Panc1 (cell line): ENCODE results near the gene ARPC4.
"Not testable (repeated sequence)": the region's sequence is repeated elsewhere in the genome, so short reads cannot be mapped to it uniquely, and the experiment has no call there.

Source experiments
- POLR2AphosphoS5 ChIP-seq: IDR thresholded peaks from 2 replicates; pipeline ENCODE4 v1.6.1; 2012; ENCODE audit warnings: mild to moderate bottlenecking, low read depth, low read length, moderate library complexity
- TF ChIP-seq, protein P1 (sequence below), 2 experiments: IDR thresholded peaks; 2 replicates each; pipeline ENCODE4 v1.6.1; 2011 to 2012; ENCODE audit warnings: low read depth in 2 of 2, control low read depth in 1 of 2, low read length in 1 of 2, mild to moderate bottlenecking in 1 of 2, moderate library complexity in 1 of 2; ENCODE audit not compliant: insufficient read depth in 1 of 2
- TF ChIP-seq, protein P2 (sequence below): fragments of 450-650 bp; IDR thresholded peaks from 2 replicates; pipeline ENCODE4 v1.5.1; 2017; ENCODE audit warnings: mild to moderate bottlenecking

DNA sequence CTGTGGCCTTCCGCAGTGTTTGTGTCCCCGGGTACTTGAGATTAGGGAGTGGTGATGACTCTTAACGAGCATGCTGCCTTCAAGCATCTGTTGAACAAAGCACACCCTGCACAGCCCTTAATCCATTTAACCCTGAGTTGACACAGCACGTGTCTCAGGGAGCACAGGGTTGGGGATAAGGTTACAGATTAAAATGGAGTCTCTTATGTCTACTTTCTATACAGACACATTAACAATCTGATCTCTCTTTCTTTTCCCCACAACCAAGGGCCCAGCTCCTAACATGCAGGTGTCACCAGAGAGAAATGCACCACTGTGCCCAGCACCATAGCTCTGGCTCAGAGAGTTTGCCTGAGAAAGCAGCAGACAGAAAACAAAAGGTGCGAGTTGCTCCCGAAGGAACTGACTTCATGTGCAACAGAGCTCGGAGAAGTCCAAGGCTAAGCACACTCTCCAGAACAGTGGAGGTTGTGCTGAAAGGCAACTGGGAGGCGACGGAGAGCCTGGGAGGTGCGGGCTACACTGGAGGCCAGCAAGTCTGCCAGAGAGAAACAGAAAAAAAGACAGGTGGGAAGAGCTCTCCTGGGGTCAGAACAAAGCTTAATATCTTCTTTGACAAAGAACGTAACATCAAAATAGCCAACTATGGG lies 61.5 kb downstream of the ARPC4 start:
- TF ChIP-seq, protein P1, sequence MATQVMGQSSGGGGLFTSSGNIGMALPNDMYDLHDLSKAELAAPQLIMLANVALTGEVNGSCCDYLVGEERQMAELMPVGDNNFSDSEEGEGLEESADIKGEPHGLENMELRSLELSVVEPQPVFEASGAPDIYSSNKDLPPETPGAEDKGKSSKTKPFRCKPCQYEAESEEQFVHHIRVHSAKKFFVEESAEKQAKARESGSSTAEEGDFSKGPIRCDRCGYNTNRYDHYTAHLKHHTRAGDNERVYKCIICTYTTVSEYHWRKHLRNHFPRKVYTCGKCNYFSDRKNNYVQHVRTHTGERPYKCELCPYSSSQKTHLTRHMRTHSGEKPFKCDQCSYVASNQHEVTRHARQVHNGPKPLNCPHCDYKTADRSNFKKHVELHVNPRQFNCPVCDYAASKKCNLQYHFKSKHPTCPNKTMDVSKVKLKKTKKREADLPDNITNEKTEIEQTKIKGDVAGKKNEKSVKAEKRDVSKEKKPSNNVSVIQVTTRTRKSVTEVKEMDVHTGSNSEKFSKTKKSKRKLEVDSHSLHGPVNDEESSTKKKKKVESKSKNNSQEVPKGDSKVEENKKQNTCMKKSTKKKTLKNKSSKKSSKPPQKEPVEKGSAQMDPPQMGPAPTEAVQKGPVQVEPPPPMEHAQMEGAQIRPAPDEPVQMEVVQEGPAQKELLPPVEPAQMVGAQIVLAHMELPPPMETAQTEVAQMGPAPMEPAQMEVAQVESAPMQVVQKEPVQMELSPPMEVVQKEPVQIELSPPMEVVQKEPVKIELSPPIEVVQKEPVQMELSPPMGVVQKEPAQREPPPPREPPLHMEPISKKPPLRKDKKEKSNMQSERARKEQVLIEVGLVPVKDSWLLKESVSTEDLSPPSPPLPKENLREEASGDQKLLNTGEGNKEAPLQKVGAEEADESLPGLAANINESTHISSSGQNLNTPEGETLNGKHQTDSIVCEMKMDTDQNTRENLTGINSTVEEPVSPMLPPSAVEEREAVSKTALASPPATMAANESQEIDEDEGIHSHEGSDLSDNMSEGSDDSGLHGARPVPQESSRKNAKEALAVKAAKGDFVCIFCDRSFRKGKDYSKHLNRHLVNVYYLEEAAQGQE (IDR thresholded peaks at IDR 0.05; ENCODE audit: insufficient read depth in 1 of 2, low read depth in 2 of 2, low read length in 1 of 2), result not testable (repeated sequence)
- TF ChIP-seq, protein P2, sequence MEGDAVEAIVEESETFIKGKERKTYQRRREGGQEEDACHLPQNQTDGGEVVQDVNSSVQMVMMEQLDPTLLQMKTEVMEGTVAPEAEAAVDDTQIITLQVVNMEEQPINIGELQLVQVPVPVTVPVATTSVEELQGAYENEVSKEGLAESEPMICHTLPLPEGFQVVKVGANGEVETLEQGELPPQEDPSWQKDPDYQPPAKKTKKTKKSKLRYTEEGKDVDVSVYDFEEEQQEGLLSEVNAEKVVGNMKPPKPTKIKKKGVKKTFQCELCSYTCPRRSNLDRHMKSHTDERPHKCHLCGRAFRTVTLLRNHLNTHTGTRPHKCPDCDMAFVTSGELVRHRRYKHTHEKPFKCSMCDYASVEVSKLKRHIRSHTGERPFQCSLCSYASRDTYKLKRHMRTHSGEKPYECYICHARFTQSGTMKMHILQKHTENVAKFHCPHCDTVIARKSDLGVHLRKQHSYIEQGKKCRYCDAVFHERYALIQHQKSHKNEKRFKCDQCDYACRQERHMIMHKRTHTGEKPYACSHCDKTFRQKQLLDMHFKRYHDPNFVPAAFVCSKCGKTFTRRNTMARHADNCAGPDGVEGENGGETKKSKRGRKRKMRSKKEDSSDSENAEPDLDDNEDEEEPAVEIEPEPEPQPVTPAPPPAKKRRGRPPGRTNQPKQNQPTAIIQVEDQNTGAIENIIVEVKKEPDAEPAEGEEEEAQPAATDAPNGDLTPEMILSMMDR, result not testable (repeated sequence)
- TF ChIP-seq POLR2AphosphoS5, result not testable (repeated sequence)
